ENCODE measurements around the gene BCL6.

- TF ChIP-seq CTCF (IDR thresholded peaks at IDR 0.05) (no peak), POLR2A (IDR thresholded peaks at IDR 0.05) (no peak)
Measured at GRCh38 chr3:187694801-187695200, 50.5 kb downstream of the BCL6 start.
